ENCODE results near the gene KAT2B. TPM values are rescaled to one million over a fixed set of nuclear protein-coding genes. Genes with fewer than 3 reads are reported as not detected.

KAT2B gene
- total and polyA plus RNA-seq, 2 of the 13 experiments (the other 11 are each of a cell fraction or from before 2014, with no cell fraction given): 0.97 to 1.7 TPM

GRCh38 chr3:20047341-20047779, 7.1 kb downstream of the KAT2B start:
- ChIA-PET CTCF (ENCODE audit: low intra/inter-chr PET ratio, low total read pairs) (no interaction called here), POLR2A (no interaction called here)
- 83% methylated on average over 7 of the region's 7 CpGs for WGBS (ENCODE audit: low lambda C conversion rate)
- no peaks in the 10 kb centered on the region for H4K20me1 ChIP-seq (ENCODE audit: insufficient read depth, low read length)
- in situ Hi-C loops (cut with HindIII; ENCODE audit: extremely low pct_ligation_motif_present, low pct_unique_long_range_greater_than_20kb): no loop called here
- H3K27me3 ChIP-seq (ENCODE audit: control insufficient read depth in 1 of 2, insufficient read depth in 2 of 2, low read length in 2 of 2): no peaks in the 10 kb centered on the region
- no peak for ATAC-seq
- BruUV-seq (replicated peaks): no TSS peak
- DNase-seq (ENCODE audit: low spot score): no peak
- intact Hi-C loops (cut with micrococcal nuclease; ENCODE audit: unreplicated experiment): no loop called here
- no peak for FAIRE-seq
- no peaks in the 10 kb centered on the region for H3K36me3 ChIP-seq (replicated peaks in 1 of 2; ENCODE audit: control insufficient read depth in 1 of 2, insufficient read depth in 2 of 2, low read length in 2 of 2)
- H3K4me1 ChIP-seq (ENCODE audit: insufficient read depth, low read length): peaks cover 12% of the 10 kb centered on the region
- no peak overlapping the region for H2AFZ ChIP-seq (ENCODE audit: low read length)
- H3K9me3 ChIP-seq (ENCODE audit: low read length): no peaks in the 10 kb centered on the region
- H3K4me2 ChIP-seq (ENCODE audit: low read depth, low read length): no peak overlapping the region
- no peak overlapping the region for H3K9ac ChIP-seq (ENCODE audit: insufficient read depth, low read depth, low read length)
- H3K79me2 ChIP-seq (ENCODE audit: insufficient read depth, low read length): no peaks in the 10 kb centered on the region
- no peak overlapping the region for H3K4me3 ChIP-seq (replicated peaks in 1 of 3; ENCODE audit: insufficient read depth in 1 of 3, low read depth in 2 of 3, low read length in 3 of 3)
- TF ChIP-seq KAT2B (IDR thresholded peaks at IDR 0.05; ENCODE audit: borderline replicate concordance, low read depth, low read length) (no peak), PHF5A (CRISPR knock-in tag; IDR thresholded peaks at IDR 0.05; ENCODE audit: low read depth, unreplicated experiment) (no peak), ZNF335 (CRISPR knock-in tag; IDR thresholded peaks at IDR 0.05) (no peak), NR2F2 (IDR thresholded peaks at IDR 0.05; ENCODE audit: borderline replicate concordance, low read depth) (no peak), ZHX1 (CRISPR knock-in tag; IDR thresholded peaks at IDR 0.05; ENCODE audit: low read depth) (no peak), RFXANK (CRISPR knock-in tag; IDR thresholded peaks at IDR 0.05) (no peak), NPAS2 (CRISPR knock-in tag; IDR thresholded peaks at IDR 0.05; ENCODE audit: borderline replicate concordance) (no peak), FUBP1 (CRISPR knock-in tag; IDR thresholded peaks at IDR 0.05; ENCODE audit: borderline replicate concordance) (no peak), ZZZ3 (CRISPR knock-in tag; IDR thresholded peaks at IDR 0.05; ENCODE audit: borderline replicate concordance) (no peak), ZNF652 (CRISPR knock-in tag; IDR thresholded peaks at IDR 0.05; ENCODE audit: borderline replicate concordance, low read depth) (no peak)
- H3K27ac ChIP-seq (ENCODE audit: extremely low read length, insufficient read depth, low read length): no peak overlapping the region
